ENCODE measurements around the gene ASXL3. TPM values are rescaled to one million over a fixed set of nuclear protein-coding genes. Genes with fewer than 3 reads are reported as not detected.

ASXL3 gene
- total RNA-seq, 1 donor from 2014 or later = 12.2 TPM

- no peak for DNase-seq (ENCODE audit: low spot score)
Measured at GRCh38 chr18:33583901-33584300, 5.9 kb downstream of the ASXL3 start.

- DNase-seq (ENCODE audit: low spot score) = no peak
Measured at GRCh38 chr18:33584548-33585430, 6.8 kb downstream of the ASXL3 start.

- no peak for DNase-seq (ENCODE audit: low spot score)
Measured at GRCh38 chr18:33585431-33585775, 7.4 kb downstream of the ASXL3 start.

GRCh38 chr18:33588361-33588760, 10.3 kb downstream of the ASXL3 start:
- DNase-seq (ENCODE audit: low spot score) = no peak

GRCh38 chr18:33593261-33593660, 15.2 kb downstream of the ASXL3 start:
- no peak for DNase-seq (ENCODE audit: low spot score)

GRCh38 chr18:33594799-33595198, 16.8 kb downstream of the ASXL3 start:
- no peak for DNase-seq (ENCODE audit: low spot score)

GRCh38 chr18:33596178-33596854, 18.3 kb downstream of the ASXL3 start:
- no peak for DNase-seq (ENCODE audit: low spot score)

- DNase-seq (ENCODE audit: low spot score) = no peak
Measured at GRCh38 chr18:33600846-33601245, 22.8 kb downstream of the ASXL3 start.

GRCh38 chr18:33603454-33603853, 25.4 kb downstream of the ASXL3 start:
- no peak for DNase-seq (ENCODE audit: low spot score)

GRCh38 chr18:33605250-33605649, 27.2 kb downstream of the ASXL3 start:
- peak; percentile 12 for DNase-seq (ENCODE audit: low spot score)

- DNase-seq (ENCODE audit: low spot score) = no peak
Measured at GRCh38 chr18:33606621-33607020, 28.6 kb downstream of the ASXL3 start.

- DNase-seq (ENCODE audit: low spot score) = no peak
Measured at GRCh38 chr18:33611525-33612135, 33.6 kb downstream of the ASXL3 start.

- no peak for DNase-seq (ENCODE audit: low spot score)
Measured at GRCh38 chr18:33612632-33613031, 34.6 kb downstream of the ASXL3 start.

- no peak for DNase-seq (ENCODE audit: low spot score)
Measured at GRCh38 chr18:33616556-33616955, 38.5 kb downstream of the ASXL3 start.

- DNase-seq (ENCODE audit: low spot score) = no peak
Measured at GRCh38 chr18:33627114-33627513, 49.1 kb downstream of the ASXL3 start.

GRCh38 chr18:33630476-33630875, 52.5 kb downstream of the ASXL3 start:
- DNase-seq (ENCODE audit: low spot score) = no peak

- DNase-seq (ENCODE audit: low spot score) = no peak
Measured at GRCh38 chr18:33641141-33641540, 63.1 kb downstream of the ASXL3 start.

- no peak for DNase-seq (ENCODE audit: low spot score)
Measured at GRCh38 chr18:33644494-33644893, 66.5 kb downstream of the ASXL3 start.

- DNase-seq (ENCODE audit: low spot score) = no peak
Measured at GRCh38 chr18:33647365-33647764, 69.3 kb downstream of the ASXL3 start.

GRCh38 chr18:33652635-33653034, 74.6 kb downstream of the ASXL3 start:
- DNase-seq (ENCODE audit: low spot score) = no peak

- DNase-seq (ENCODE audit: low spot score) = no peak
Measured at GRCh38 chr18:33653231-33653630, 75.2 kb downstream of the ASXL3 start.

- no peak for DNase-seq (ENCODE audit: low spot score)
Measured at GRCh38 chr18:33656889-33657448, 79.0 kb downstream of the ASXL3 start.

Data from mucosa of gallbladder (tissue), 1 donor.